ENCODE measurements around the gene CCR4. TPM values are rescaled to one million over a fixed set of nuclear protein-coding genes. Genes with fewer than 3 reads are reported as not detected.
"Not testable (repeated sequence)": the region's sequence is repeated elsewhere in the genome, so short reads cannot be mapped to it uniquely, and the experiment has no call there.

Gene CCR4
- polyA plus RNA-seq, 1 donor from 2014 or later, result not detected

- Histone ChIP-seq H2AFZ (ENCODE audit: low read depth, low read length) (no peak overlapping the region), H3K79me2 (replicated peaks; ENCODE audit: insufficient read depth, low read length) (no peaks in the 10 kb centered on the region), H3F3A (ENCODE audit: insufficient read depth, low read length, poor library complexity, severe bottlenecking) (no peaks in the 10 kb centered on the region), H4K20me1 (ENCODE audit: insufficient read depth) (no peaks in the 10 kb centered on the region), H3K4me3 (ENCODE audit: low read length) (no peak overlapping the region), H3K27ac (ENCODE audit: low read length) (no peak overlapping the region), H3K9me2 (ENCODE audit: insufficient read depth, low read length) (no peaks in the 10 kb centered on the region), H3K9ac (ENCODE audit: low read length) (no peak overlapping the region), H3K4me2 (ENCODE audit: low read length) (no peak overlapping the region), H3K36me3 (ENCODE audit: insufficient read depth, low read length) (no peaks in the 10 kb centered on the region), H3K9me3 (ENCODE audit: low read length) (no peaks in the 10 kb centered on the region), H3K27me3 (ENCODE audit: insufficient read depth, low read depth, low read length) (no peaks in the 10 kb centered on the region)
- TF ChIP-seq REST (IDR thresholded peaks at IDR 0.05; ENCODE audit: borderline replicate concordance) (no peak), EP300 (conservative IDR thresholded peaks at IDR 0.05; ENCODE audit: poor library complexity, severe bottlenecking) (no peak), CTCF (IDR thresholded peaks at IDR 0.05; ENCODE audit: poor library complexity, severe bottlenecking) (no peak), SMC3 (conservative IDR thresholded peaks at IDR 0.05; ENCODE audit: poor library complexity) (no peak), EZH2 (IDR thresholded peaks at IDR 0.05; ENCODE audit: borderline replicate concordance, insufficient read depth, low read length, poor library complexity, severe bottlenecking) (no peak)
Observed at GRCh38 chr3:32937331-32937730, 14.1 kb upstream of the CCR4 start.

GRCh38 chr3:32939531-32940284 lies 11.7 kb upstream of the CCR4 start:
- H3K9me2 ChIP-seq (ENCODE audit: insufficient read depth, low read length); H3K27me3 ChIP-seq (ENCODE audit: insufficient read depth, low read depth, low read length); H3K79me2 ChIP-seq (replicated peaks; ENCODE audit: insufficient read depth, low read length); H4K20me1 ChIP-seq (ENCODE audit: insufficient read depth); H3K4me2 ChIP-seq (ENCODE audit: low read length); H3F3A ChIP-seq (ENCODE audit: insufficient read depth, low read length, poor library complexity, severe bottlenecking); H3K9ac ChIP-seq (ENCODE audit: low read length); H2AFZ ChIP-seq (ENCODE audit: low read depth, low read length); H3K27ac ChIP-seq (ENCODE audit: low read length); H3K36me3 ChIP-seq (ENCODE audit: insufficient read depth, low read length); H3K9me3 ChIP-seq (ENCODE audit: low read length); H3K4me3 ChIP-seq (ENCODE audit: low read length): not testable (repeated sequence)

GRCh38 chr3:32940726-32941125 lies 10.7 kb upstream of the CCR4 start:
- Histone ChIP-seq H3K79me2 (replicated peaks; ENCODE audit: insufficient read depth, low read length) (no peaks in the 10 kb centered on the region), H3K9me3 (ENCODE audit: low read length) (no peaks in the 10 kb centered on the region), H3K9me2 (ENCODE audit: insufficient read depth, low read length) (no peaks in the 10 kb centered on the region), H3K36me3 (ENCODE audit: insufficient read depth, low read length) (no peaks in the 10 kb centered on the region), H3K27me3 (ENCODE audit: insufficient read depth, low read depth, low read length) (no peaks in the 10 kb centered on the region), H4K20me1 (ENCODE audit: insufficient read depth) (no peaks in the 10 kb centered on the region), H3K4me2 (ENCODE audit: low read length) (no peak overlapping the region), H3K27ac (ENCODE audit: low read length) (no peak overlapping the region), H3K4me3 (ENCODE audit: low read length) (no peak overlapping the region), H3K9ac (ENCODE audit: low read length) (no peak overlapping the region), H3F3A (ENCODE audit: insufficient read depth, low read length, poor library complexity, severe bottlenecking) (no peaks in the 10 kb centered on the region), H2AFZ (ENCODE audit: low read depth, low read length) (no peak overlapping the region)
- TF ChIP-seq POLR2AphosphoS5 (IDR thresholded peaks at IDR 0.05), result no peak
- TF ChIP-seq TAF1 (IDR thresholded peaks at IDR 0.05; ENCODE audit: low read depth), result no peak
- no peak for TF ChIP-seq MXI1 (conservative IDR thresholded peaks at IDR 0.05; ENCODE audit: poor library complexity, severe bottlenecking)
- no peak for TF ChIP-seq SMC3 (conservative IDR thresholded peaks at IDR 0.05; ENCODE audit: poor library complexity)
- TF ChIP-seq CTCF (IDR thresholded peaks at IDR 0.05; ENCODE audit: poor library complexity, severe bottlenecking), result no peak
- TF ChIP-seq REST (IDR thresholded peaks at IDR 0.05; ENCODE audit: borderline replicate concordance), result no peak
- no peak for TF ChIP-seq RAD21 (conservative IDR thresholded peaks at IDR 0.05)
- TF ChIP-seq EZH2 (IDR thresholded peaks at IDR 0.05; ENCODE audit: borderline replicate concordance, insufficient read depth, low read length, poor library complexity, severe bottlenecking), result no peak
